Keratinocyte (primary cell): ENCODE data around the gene RBM4B. TPM values are rescaled to one million over a fixed set of nuclear protein-coding genes. Genes with fewer than 3 reads are reported as not detected.

ENCODE experiments used
- DNase-seq: peaks from one replicate; pipeline ENCODE4 v3.0.0-alpha.2; 2011; ENCODE audit warnings: low read depth, missing footprints, low spot score
- FAIRE-seq: peaks from 2 replicates; lab custom pipeline; 2011; peaks lifted over from hg19 to GRCh38; lab: Jason Lieb, UNC
- H2AFZ ChIP-seq: 2 replicates; pipeline ENCODE4 v1.6.0; 2012; ENCODE audit warnings: low read length, control low read depth, inconsistent platforms; ENCODE audit not compliant: control insufficient read depth
- H3K27ac ChIP-seq: 2 replicates; pipeline ENCODE4 v1.5.1; 2011; ENCODE audit warnings: low read length; ENCODE audit not compliant: control insufficient read depth, insufficient read depth
- H3K27me3 ChIP-seq: 3 replicates; pipeline ENCODE4 v1.6.0; 2011; ENCODE audit warnings: low read length; ENCODE audit not compliant: control insufficient read depth, insufficient read depth; ENCODE audit errors: extremely low read depth
- H3K36me3 ChIP-seq, 2 experiments: 2 replicates in 1 of 2; 3 replicates in 1 of 2; pipeline ENCODE4 v1.5.1; 2011; ENCODE audit warnings: low read length in 2 of 2, mild to moderate bottlenecking in 1 of 2; ENCODE audit not compliant: control insufficient read depth in 2 of 2, insufficient read depth in 2 of 2; ENCODE audit errors: extremely low read depth in 1 of 2
- H3K4me1 ChIP-seq: 3 replicates; pipeline ENCODE4 v1.5.1; 2011; ENCODE audit warnings: low read length; ENCODE audit not compliant: control insufficient read depth, insufficient read depth; ENCODE audit errors: extremely low read depth
- H3K4me2 ChIP-seq: 3 replicates; pipeline ENCODE4 v1.6.0; 2011; ENCODE audit warnings: low read depth, low read length; ENCODE audit not compliant: control insufficient read depth, insufficient read depth; ENCODE audit errors: extremely low read depth
- H3K4me3 ChIP-seq, 3 experiments: fragments of 200-600 bp in 1 of 3; sonication (generic) in 1 of 3; 2 replicates in 2 of 3; 3 replicates in 1 of 3; pipeline ENCODE4 v1.5.1; 2011 to 2016; ENCODE audit warnings: low read length in 3 of 3, mild to moderate bottlenecking in 3 of 3, control low read depth in 2 of 3, inconsistent platforms in 1 of 3, low read depth in 1 of 3, mixed read lengths in 1 of 3, mixed run types in 1 of 3, moderate library complexity in 1 of 3; ENCODE audit not compliant: control insufficient read depth in 2 of 3, insufficient read depth in 2 of 3; ENCODE audit errors: extremely low read depth in 1 of 3
- H3K79me2 ChIP-seq: 2 replicates; pipeline ENCODE4 v1.6.0; 2012; ENCODE audit warnings: low read length; ENCODE audit not compliant: control insufficient read depth, insufficient read depth
- H3K9ac ChIP-seq: 3 replicates; pipeline ENCODE4 v1.6.0; 2011; ENCODE audit warnings: low read length; ENCODE audit not compliant: control insufficient read depth, insufficient read depth; ENCODE audit errors: extremely low read depth
- H3K9me1 ChIP-seq: 3 replicates; pipeline ENCODE4 v1.6.0; 2011; ENCODE audit warnings: low read length; ENCODE audit not compliant: control insufficient read depth, insufficient read depth; ENCODE audit errors: extremely low read depth
- H3K9me3 ChIP-seq: 2 replicates; pipeline ENCODE4 v1.5.1; 2012; ENCODE audit warnings: low read depth, low read length; ENCODE audit not compliant: control insufficient read depth
- H4K20me1 ChIP-seq: 3 replicates; pipeline ENCODE4 v1.6.0; 2011; ENCODE audit warnings: low read length; ENCODE audit not compliant: control insufficient read depth, insufficient read depth; ENCODE audit errors: extremely low read depth
- EZH2 ChIP-seq: IDR thresholded peaks from one replicate; pipeline ENCODE4 v1.6.1; 2012; ENCODE audit warnings: inconsistent platforms, mild to moderate bottlenecking, low read length, moderate library complexity
- dilution Hi-C: fragments of 300-500 bp; cut with MboI; formaldehyde crosslinking; loops from one replicate; pipeline ENCODE4 v1.7.0; 2020; ENCODE audit warnings: low sequenced_read_pairs; ENCODE audit not compliant: extremely low pct_ligation_motif_present
- polyA plus RNA-seq, 5 experiments: library from polyadenylated mRNA; depleted of rRNA in 3 of 5; stranded (reverse) in 3 of 5; stranded (forward) in 1 of 5; unstranded in 1 of 5; fragments of >200 nt; gene quantifications; 1 replicate in 1 of 5; 2 replicates in 3 of 5; 3 replicates in 1 of 5; pipeline versions ENCODE4 v1.2.1 to v1.2.3, GENCODE V29; 2011 to 2012; ENCODE audit warnings: missing spikeins in 2 of 5, low read depth in 1 of 5, low replicate concordance in 1 of 5
- TF ChIP-seq, protein P1 (sequence below), 3 experiments: IDR thresholded peaks in 1 of 3; conservative IDR thresholded peaks in 1 of 3; optimal IDR thresholded peaks in 1 of 3; 2 replicates in 2 of 3; 3 replicates in 1 of 3; pipeline versions ENCODE3 to v1.5.1; 2011; ENCODE audit warnings: low read length in 3 of 3, mild to moderate bottlenecking in 3 of 3, moderate library complexity in 2 of 3, control low read depth in 1 of 3, inconsistent platforms in 1 of 3; ENCODE audit not compliant: insufficient read depth in 2 of 3; ENCODE audit errors: extremely low read depth in 1 of 3

RBM4B gene
- polyA plus RNA-seq, 1 donor (not counting 4 experiments of a cell fraction or from before 2014, with no cell fraction given) = 20.9 TPM

DNA sequence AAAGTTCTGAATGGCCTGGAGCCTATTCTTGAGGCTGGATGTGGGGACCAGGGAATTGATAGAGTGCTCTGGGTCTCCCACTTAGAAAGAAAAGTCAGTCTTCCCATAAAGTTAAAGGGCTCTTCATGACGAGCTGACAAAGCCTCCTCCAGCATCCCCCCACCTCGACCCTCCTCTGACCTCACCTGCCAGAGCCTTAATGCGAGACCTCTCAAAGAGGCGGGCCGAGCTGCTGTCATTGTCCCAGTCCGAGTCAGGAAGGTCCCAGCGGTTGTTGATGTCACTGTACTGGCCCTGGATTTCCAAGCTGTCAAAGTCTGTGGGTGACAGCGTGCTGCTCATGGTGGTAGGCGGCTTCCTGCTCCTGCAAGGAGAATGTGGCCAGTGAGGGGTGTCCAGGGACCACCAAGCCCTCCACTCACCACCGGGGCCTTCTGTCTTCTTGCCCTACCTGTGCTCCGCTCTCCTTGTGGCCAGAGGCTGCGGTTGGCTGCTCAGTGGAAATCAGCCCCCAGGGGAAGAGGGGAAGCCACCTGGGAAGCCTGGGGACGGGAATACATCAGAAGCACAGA is 43.3 kb upstream of the RBM4B start:
- no peak overlapping the region for H3K9ac ChIP-seq
- dilution Hi-C loops = no loop called here
- no peak overlapping the region for H3K27ac ChIP-seq

DNA sequence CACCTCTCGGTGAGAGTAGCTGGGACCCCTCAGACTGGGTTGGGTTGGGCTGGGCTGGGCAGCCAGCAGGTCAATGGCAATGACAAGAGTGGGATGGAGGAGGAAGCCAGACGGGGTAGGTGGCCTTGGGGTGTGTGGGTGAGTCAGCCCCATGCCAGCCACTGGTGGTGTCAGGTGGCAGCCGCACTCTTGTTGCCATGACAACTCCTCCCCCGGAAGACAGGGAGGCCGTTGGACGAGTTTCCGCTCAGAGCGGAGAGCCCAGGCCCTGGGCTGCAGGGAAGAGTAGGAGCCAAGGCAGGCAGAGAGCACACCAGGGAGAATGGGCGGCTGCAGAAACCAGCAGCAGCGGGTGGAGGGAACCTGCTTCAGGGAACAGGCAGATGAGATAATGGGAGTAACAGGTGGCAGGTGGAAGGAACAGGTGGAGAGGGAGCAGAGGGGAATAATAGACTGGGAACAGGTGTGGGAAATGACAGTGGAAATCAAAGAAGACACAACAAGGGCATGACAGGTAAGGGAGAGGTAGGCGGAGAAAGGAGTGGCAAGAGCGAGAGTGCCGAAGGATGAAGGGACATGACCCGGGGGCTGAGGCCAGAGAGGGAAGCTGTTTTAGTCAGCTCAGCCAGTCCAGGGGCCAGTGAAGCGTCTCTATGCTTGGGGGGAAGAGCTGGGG is 42.7 kb upstream of the RBM4B start:
- no peak overlapping the region for H2AFZ ChIP-seq
- no peak for DNase-seq
- H3K4me1 ChIP-seq = peaks cover 37% of the 10 kb centered on the region
- TF ChIP-seq EZH2 = no peak
- TF ChIP-seq, protein P1, sequence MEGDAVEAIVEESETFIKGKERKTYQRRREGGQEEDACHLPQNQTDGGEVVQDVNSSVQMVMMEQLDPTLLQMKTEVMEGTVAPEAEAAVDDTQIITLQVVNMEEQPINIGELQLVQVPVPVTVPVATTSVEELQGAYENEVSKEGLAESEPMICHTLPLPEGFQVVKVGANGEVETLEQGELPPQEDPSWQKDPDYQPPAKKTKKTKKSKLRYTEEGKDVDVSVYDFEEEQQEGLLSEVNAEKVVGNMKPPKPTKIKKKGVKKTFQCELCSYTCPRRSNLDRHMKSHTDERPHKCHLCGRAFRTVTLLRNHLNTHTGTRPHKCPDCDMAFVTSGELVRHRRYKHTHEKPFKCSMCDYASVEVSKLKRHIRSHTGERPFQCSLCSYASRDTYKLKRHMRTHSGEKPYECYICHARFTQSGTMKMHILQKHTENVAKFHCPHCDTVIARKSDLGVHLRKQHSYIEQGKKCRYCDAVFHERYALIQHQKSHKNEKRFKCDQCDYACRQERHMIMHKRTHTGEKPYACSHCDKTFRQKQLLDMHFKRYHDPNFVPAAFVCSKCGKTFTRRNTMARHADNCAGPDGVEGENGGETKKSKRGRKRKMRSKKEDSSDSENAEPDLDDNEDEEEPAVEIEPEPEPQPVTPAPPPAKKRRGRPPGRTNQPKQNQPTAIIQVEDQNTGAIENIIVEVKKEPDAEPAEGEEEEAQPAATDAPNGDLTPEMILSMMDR (optimal IDR thresholded peaks at IDR 0.05 in 1 of 3, IDR thresholded peaks at IDR 0.05 in 1 of 3, conservative IDR thresholded peaks at IDR 0.05 in 1 of 3; ENCODE audit: extremely low read depth in 1 of 3, insufficient read depth in 2 of 3, low read length in 3 of 3) = no peak
- no peaks in the 10 kb centered on the region for H3K79me2 ChIP-seq
- H3K27ac ChIP-seq = peak overlapping the region; percentile 10
- no peak overlapping the region for H3K4me3 ChIP-seq
- FAIRE-seq = peak; percentile 74
- no peaks in the 10 kb centered on the region for H3K9me3 ChIP-seq
- H3K9me1 ChIP-seq = peaks cover 3% of the 10 kb centered on the region
- H3K36me3 ChIP-seq = peaks cover 3 to 4% of the 10 kb centered on the region in 2 experiments
- no peaks in the 10 kb centered on the region for H3K27me3 ChIP-seq
- dilution Hi-C loops = no loop called here
- H3K4me2 ChIP-seq = peak overlapping the region; percentile 35
- H3K9ac ChIP-seq = no peak overlapping the region
- no peaks in the 10 kb centered on the region for H4K20me1 ChIP-seq

More for the DNA sequence above, 43.3 kb upstream of the RBM4B start:
- Histone ChIP-seq H3K79me2 (no peaks in the 10 kb centered on the region), H3K4me2 (no peak overlapping the region), H3K4me3 (no peak overlapping the region), H3K36me3 (peaks cover 1 to 5% of the 10 kb centered on the region in 2 experiments), H3K9me1 (peaks cover 3% of the 10 kb centered on the region), H4K20me1 (no peaks in the 10 kb centered on the region), H3K9me3 (no peaks in the 10 kb centered on the region), H2AFZ (no peak overlapping the region), H3K27me3 (no peaks in the 10 kb centered on the region), H3K4me1 (peaks cover 37% of the 10 kb centered on the region)
- no peak for TF ChIP-seq EZH2
- TF ChIP-seq, protein P1 (optimal IDR thresholded peaks at IDR 0.05 in 1 of 3, IDR thresholded peaks at IDR 0.05 in 1 of 3, conservative IDR thresholded peaks at IDR 0.05 in 1 of 3; ENCODE audit: extremely low read depth in 1 of 3, insufficient read depth in 2 of 3, low read length in 3 of 3) = no peak
- no peak for DNase-seq
- FAIRE-seq = no peak
